ENCODE data around the gene NLGN1. TPM values are rescaled to one million over a fixed set of nuclear protein-coding genes. Genes with fewer than 3 reads are reported as not detected.
"Not testable (repeated sequence)": the region's sequence is repeated elsewhere in the genome, so short reads cannot be mapped to it uniquely, and the experiment has no call there.

NLGN1 gene
- total RNA-seq, 1 experiment from 2014 or later: 16.9 TPM

DNA sequence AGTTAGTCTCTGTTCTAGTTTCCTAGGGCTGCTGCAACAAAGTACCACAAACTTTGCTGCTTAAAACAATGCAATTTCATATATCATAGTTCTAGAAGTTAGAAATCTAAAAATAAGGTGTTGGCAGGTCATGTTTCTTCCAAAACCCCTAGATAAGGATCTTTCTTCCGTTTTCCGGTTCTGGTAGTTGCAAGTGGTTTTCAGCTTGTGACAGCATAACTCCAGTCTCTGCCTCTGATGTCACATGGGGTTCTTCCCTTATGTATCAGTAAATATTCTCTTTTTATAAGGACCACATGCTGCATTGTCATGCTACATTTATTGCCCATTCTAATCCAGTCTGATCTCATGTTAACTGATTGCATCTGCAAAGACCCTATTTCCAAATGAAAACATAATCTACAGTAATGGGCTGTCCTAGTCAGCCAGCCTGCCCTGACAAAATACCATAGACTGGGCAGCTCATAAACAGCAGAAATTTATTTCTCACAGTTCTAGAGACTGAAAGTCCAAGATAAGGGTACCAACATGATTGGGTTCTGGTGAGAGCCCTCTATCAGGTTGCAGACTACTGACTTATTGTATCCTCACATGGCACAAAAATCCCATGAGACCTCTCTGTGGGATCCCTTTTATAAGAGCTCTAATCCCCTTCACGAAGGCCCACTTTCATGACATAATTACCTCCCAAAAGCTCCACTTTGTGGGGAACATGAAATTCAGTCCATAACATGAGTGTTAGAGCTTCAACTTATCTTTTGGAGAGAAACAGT, 819.6 kb downstream of the NLGN1 start:
- DNase-seq (ENCODE audit: low spot score): no peak

DNA sequence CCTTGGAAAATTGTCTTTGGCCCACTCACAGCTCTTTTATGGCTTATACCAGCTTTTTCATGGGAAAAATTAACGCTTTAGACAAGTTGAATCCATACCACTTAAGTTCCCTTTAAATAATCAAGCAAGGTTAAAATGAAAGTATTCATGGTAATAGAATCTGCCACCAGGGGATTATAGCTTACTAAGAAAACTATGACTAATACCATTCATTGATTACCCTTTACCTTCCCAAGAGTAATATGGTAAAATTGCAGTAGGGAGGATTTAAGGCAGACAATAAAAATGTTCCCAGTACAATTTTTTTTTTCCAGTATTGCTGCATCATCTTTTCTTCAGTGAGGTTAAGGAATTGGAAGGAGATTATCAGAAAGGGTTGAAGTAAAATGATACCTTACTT, 820.5 kb downstream of the NLGN1 start:
- DNase-seq (ENCODE audit: low spot score): no peak

DNA sequence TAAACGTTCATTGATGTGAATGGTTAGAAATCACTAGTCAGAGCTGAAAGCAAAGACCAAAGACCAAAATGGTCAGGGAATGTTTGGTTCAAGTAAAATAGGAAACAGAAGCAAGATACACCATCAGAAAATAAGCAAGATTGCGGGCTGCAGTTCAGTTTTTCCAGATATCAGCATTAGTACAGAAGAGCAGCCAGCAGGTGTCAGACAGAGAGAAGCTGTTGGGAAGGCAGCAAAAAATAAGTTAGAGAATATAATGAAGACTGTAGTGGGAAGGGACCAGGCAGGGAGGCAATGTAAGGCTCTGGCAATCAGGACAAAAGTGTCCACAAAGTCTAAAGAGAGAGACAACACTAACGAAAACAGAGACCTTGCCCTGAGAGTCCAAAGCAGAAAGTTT, 822.2 kb downstream of the NLGN1 start:
- DNase-seq (ENCODE audit: low spot score): no peak

DNA sequence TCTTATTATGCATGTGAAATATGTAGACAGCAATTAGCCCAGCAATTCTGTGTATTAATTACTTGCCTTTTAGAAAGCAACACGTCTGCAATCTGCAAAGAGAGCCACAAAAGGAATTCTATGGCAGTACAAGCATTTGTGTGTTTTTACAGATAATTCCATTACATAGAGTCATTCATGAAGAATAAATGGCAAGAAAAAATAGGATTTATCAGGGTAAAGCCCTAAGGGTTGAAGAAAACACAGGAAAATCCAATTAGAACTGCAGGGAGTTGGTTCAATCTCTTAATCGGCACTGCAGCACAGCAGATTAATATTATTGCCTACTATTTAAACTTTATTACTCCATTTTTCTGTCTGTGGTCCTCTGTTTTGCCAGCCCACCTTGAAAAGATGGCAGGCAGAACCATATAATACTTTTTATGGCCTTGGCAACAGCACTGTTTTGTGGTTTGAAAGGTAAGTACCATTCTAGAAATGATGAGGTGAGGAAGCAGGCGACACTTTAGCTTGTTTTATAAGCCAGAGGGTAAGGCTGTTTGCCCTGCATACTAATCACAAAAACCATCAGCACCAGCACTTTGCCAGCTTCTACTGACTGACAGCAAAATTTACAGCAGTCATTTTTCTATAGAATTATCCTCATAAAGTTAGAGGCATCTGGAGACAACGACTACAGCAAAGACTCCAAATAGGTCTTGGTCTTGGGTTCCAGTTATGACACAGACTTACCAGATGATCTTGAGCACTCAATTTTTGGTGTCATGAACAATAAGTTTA, 823.4 kb downstream of the NLGN1 start:
- DNase-seq (ENCODE audit: low spot score): no peak

- DNase-seq (ENCODE audit: low spot score): no peak
These were observed 825.5 kb downstream of the NLGN1 start for GRCh38 chr3:174223042-174223441.

DNA sequence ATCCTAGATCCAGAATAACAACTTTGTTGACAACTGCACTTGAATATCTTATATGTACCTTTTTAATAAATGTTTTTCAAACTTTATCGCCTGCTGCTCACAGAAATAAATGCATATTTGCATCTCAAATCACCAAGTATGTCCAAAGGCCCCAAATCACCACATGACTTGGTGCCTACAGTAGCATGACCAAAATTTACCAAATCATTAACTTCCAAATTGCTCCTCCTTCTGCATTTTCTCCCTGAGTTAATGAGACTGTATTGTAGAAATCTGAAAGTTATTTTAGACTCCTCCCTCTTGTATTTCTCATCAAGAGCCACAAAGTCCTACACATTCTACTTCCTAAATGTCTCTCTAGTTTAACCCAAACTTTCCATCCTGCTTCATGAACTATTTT, 826.1 kb downstream of the NLGN1 start:
- DNase-seq (ENCODE audit: low spot score): no peak

GRCh38 chr3:174229916-174230315, 832.4 kb downstream of the NLGN1 start:
- no peak for DNase-seq (ENCODE audit: low spot score)

DNA sequence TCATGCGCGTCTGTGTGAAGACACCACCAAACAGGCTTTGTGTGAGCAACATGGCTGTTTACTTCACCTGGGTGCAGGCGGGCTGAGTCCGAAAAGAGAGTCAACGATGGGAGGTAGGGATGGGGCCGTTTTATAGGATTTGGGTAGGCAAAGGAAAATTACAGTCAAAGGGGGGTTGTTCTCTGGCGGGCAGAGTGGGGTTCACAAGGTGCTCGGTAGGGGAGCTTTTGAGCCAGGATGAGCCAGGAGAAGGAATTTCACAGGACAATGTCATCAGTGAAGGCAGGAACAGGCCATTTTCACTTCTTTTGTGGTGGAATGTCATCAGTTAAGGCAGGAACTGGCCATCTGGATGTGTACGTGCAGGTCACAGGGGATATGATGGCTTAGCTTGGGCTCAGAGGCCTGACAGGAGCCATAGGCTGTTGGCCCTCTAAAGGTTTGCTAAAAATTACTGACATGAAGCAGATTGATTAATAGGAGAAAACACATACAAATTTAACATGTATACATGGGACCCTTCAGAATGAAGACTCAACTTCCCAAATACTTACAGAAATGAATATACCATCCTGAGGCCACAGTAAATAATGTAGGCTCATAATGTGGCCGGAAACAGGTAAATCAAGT, 834.6 kb downstream of the NLGN1 start:
- not testable (repeated sequence) for DNase-seq (ENCODE audit: low spot score)

DNA sequence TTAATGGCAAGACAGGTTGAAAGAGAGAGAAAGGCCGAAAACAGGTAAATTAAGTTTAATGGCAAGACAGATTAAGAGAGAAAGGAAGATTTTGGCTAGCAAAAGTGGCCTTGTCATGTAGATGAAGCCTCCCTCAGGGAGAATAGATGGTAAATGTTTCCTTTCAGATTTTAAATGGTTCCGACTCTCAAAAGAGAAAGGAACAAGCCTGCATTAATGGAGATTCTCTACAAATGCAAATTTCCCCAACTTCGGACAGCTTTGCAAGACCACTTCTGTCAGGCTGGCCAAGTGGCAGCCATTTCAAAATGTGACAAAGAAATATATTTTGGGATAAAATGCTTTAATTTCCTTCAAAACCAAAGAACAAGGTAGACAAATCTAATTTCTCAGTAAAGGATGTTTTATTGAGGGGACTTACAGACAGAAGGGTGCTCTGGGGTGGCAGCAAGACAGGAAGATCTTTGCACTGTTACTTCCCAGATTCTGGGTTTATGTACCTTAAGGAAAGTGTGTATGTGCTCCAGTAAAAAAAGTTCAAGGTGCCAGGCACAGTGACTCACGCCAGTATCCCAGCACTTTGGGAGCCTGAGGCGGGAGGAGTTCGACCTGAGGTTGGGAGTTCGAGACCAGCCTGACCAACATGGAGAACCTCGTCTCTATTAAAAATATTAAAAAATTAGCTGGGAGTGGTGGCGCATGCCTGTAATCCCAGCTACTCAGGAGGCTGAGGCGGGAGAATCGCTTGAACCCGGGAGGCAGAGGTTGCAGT, 835.3 kb downstream of the NLGN1 start:
- DNase-seq (ENCODE audit: low spot score): no peak

GRCh38 chr3:174233511-174233910, 836.0 kb downstream of the NLGN1 start:
- no peak for DNase-seq (ENCODE audit: low spot score)

DNA sequence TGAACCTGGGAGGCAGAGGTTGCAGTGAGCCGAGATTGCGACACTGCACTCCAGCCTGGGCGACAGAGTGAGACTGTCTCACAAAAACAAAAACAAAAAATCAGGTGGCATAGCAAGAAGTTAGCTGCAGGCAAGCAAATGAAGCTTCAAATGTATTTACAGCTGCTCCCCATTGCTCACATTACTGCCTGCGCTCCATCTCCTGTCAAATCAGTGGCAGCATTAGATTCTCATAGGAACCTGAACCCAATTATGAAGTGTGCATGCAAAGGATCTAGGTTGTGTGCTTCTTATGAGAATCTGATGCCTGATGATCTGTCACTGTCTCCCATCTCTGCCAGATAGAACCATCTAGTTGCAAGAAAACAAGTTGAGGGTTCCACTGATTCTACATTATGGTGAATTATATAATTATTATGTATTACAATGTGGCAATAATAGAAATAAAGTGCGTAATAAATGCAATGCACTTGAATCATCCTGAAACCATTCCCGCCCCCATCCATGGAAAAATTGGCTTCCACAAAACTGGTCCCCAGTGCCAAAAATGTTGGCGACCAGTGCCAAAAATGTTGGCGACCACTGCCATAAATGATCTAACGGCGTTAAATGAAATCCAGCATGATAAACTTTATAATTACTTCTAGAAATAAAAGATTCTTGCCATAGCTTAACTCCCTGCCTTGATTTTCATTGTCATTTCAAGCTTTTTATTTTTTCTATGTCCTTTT, 844.9 kb downstream of the NLGN1 start:
- no peak for DNase-seq (ENCODE audit: low spot score)

DNA sequence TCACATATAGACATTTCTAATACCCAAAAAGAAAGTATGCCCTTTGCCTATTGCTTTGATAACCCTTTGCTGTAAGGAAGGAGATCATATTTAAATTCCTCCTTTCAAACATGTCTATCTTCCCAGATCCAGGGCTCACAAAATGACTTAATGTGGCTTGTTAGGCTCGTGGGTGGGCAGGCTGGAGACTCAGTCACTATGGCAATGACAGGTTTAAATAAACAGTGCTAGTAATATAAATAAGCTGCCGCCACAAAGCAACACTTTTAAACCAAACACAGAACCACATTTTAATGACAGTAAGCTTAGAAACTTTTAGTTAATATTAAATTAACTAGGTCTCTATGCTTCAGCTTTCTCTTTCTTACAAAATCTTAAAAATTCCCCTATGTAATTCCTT, 845.6 kb downstream of the NLGN1 start:
- peak; percentile 73 for DNase-seq (ENCODE audit: low spot score)

GRCh38 chr3:174247687-174248152, 850.2 kb downstream of the NLGN1 start:
- DNase-seq (ENCODE audit: low spot score): no peak

GRCh38 chr3:174251681-174252080, 854.1 kb downstream of the NLGN1 start:
- DNase-seq (ENCODE audit: low spot score): no peak

DNA sequence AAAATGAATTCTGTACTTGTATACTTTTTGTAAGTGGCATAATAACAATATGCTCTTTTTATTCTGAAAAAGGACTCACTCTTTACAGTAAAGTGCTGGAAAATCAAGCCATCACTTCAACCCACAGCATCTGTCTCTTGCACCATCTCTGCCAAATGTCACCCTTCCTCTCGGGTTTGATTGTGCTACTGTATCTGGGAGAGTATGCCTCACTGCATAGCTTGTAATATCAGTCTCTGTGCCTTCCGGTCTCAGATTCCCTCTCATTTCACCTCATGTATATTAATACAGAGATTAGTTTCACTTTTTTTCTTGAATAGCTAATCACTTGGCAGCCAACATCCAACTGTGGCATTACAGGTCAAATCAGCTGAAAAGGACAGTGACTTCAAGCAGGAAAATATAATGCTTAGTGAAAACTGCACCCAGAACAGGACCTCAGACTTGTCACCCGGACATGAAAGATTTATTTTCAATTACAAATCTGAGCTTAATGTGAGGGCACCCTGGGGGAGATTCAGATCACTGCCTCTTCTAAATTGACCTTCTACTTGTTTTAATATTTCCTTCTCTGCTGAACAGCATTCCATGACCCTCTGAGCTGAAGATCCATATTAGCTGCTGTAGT, 855.8 kb downstream of the NLGN1 start:
- DNase-seq (ENCODE audit: low spot score): no peak

DNA sequence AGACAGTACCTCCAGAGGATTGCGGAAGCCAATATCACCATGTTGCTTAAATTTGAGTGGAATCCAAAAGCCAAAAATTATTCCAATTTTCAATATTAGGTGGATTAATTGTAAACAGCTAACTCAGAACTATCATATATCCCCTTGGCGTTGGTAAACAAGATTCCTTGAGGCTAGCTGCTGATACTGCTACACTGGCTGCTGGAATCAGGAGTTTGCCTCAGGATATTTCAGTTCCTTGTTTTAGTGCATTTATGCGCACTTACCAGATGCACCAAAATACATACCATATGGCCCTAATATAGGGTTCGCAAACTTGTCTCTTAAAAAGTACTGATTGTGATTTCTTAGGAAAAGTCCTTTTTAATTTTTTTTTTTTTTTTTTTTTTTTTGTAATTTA, 856.4 kb downstream of the NLGN1 start:
- no peak for DNase-seq (ENCODE audit: low spot score)

- DNase-seq (ENCODE audit: low spot score): no peak
These were observed 857.9 kb downstream of the NLGN1 start for GRCh38 chr3:174255454-174255853.

DNA sequence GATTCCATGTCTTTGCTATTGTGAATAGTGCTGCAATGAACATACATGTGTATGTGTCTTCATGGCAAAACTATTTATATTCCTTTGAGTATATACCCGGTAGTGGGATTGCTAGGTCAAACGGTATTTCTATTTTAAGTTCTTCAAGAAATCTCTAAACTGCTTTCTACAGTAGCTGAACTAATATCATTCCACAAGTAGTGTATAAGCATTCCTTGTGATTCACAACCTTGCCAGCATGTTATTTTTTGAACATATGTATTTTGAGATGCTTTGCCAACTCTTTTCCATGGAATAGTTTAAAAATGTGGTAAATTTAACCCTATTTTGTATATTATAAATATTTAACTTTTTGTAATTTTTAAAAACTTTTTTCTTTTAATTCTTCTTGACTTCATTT, 868.9 kb downstream of the NLGN1 start:
- DNase-seq (ENCODE audit: low spot score): no peak

DNA sequence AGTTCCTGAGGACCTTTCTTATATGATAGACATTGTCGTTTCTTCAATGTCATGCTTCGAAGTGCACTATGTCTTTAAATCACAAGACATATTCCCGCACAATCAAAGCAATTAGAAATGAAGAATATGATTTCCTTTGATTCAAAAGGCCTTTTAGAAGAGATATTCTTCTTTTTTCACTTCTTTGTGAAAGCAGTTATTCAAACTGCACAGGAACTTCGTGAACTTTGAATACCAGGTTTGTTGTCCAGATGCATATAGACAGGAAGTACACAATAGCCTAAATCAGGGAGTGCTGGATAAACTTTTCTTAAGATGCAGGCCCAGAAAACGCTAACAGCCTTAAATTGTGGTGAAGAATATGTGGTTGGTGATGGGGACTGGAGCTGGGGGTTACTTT, 870.5 kb downstream of the NLGN1 start:
- DNase-seq (ENCODE audit: low spot score): no peak

- DNase-seq (ENCODE audit: low spot score): no peak
These were observed 871.0 kb downstream of the NLGN1 start for GRCh38 chr3:174268586-174268985.

DNA sequence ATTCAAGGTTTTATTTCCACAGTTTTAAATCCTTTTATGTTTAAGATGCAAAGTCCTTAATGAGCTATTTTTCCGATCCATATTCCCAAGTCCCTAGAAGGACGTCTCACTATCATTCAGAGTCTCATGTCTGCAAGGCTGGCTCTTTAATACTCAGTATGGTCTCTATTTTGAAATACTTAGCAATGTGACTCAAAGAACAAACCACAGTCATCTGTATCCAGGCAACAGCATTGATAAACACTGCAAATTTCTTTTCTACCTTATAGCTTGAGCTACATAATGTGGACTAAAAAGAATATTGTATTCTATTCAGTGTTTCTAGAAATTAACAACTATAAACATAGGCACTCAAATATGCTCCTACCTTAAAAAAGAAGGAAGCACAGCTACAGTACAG, 873.3 kb downstream of the NLGN1 start:
- peak; percentile 26 for DNase-seq (ENCODE audit: low spot score)
